ENCODE results near the gene NKRF. TPM values are rescaled to one million over a fixed set of nuclear protein-coding genes. Genes with fewer than 3 reads are reported as not detected.

NKRF gene
- polyA plus RNA-seq, 3 donors = 1.3 to 4.7 (median 2.4) TPM

- H3K4me3 ChIP-seq (replicated peaks in 1 of 3; ENCODE audit: low read depth in 2 of 3, low read length in 3 of 3) = no peak overlapping the region
- H3K27me3 ChIP-seq (ENCODE audit: control insufficient read depth in 2 of 2, insufficient read depth in 2 of 2, low read length in 2 of 2) = no peaks in the 10 kb centered on the region
- H3K27ac Mint-ChIP-seq = peak overlapping the region in 3 of 7 donors; percentile 7 to 75 (median 23)
- no peak for TF ChIP-seq CTCF (IDR thresholded peaks at IDR 0.05)
- no peak overlapping the region for H3K9ac ChIP-seq (ENCODE audit: insufficient read depth, low read length, poor library complexity, severe bottlenecking)
- no peak overlapping the region for H2AFZ ChIP-seq (ENCODE audit: insufficient read depth, low read depth, low read length, poor library complexity, severe bottlenecking)
- H3K27me3 Mint-ChIP-seq (ENCODE audit: low read depth in 3 of 3) = peaks cover 0 to 5% (median 0%) of the 10 kb centered on the region in 3 donors
- H3K4me3 Mint-ChIP-seq = no peak overlapping the region
- peaks cover 22 to 54% of the 10 kb centered on the region in 2 donors for H3K36me3 ChIP-seq (replicated peaks in 1 of 2; ENCODE audit: control insufficient read depth in 1 of 2, insufficient read depth in 2 of 2, low read length in 2 of 2)
- peaks cover 31% of the 10 kb centered on the region for H3K4me1 Mint-ChIP-seq
- H3K4me1 ChIP-seq (ENCODE audit: control insufficient read depth in 1 of 2, insufficient read depth in 2 of 2, low read length in 2 of 2) = peaks cover 17 to 19% of the 10 kb centered on the region in 2 donors
- H3K4me2 ChIP-seq (replicated peaks; ENCODE audit: extremely low read depth, low read length, poor library complexity, severe bottlenecking) = no peak overlapping the region
- H3K79me2 ChIP-seq (ENCODE audit: insufficient read depth, low read length) = no peaks in the 10 kb centered on the region
- peaks cover 0 to 4% (median 0%) of the 10 kb centered on the region in 7 donors for H3K9me3 Mint-ChIP-seq
- H3K9me3 ChIP-seq (replicated peaks in 1 of 2; ENCODE audit: control insufficient read depth in 1 of 2, insufficient read depth in 1 of 2, low read length in 2 of 2) = no peaks in the 10 kb centered on the region
- H4K20me1 ChIP-seq (ENCODE audit: insufficient read depth, low read length) = no peaks in the 10 kb centered on the region
- 75% methylated on average over 3 of the region's 3 CpGs for WGBS (ENCODE audit: insufficient coverage)
- H3K27ac ChIP-seq (ENCODE audit: low read depth in 1 of 2, low read length in 2 of 2) = no peak overlapping the region
- no peak for DNase-seq
- peaks cover 55 to 65% of the 10 kb centered on the region in 2 donors for H3K36me3 Mint-ChIP-seq
- intact Hi-C loops (cut with micrococcal nuclease) = no loop called here
Measured at GRCh38 chrX:119635179-119635578, 29.0 kb upstream of the NKRF start.

GRCh38 chrX:119625843-119626242 is 19.6 kb upstream of the NKRF start:
- peaks cover 14 to 21% of the 10 kb centered on the region in 2 donors for H3K4me1 ChIP-seq (ENCODE audit: control insufficient read depth in 1 of 2, insufficient read depth in 2 of 2, low read length in 2 of 2)
- H3K36me3 ChIP-seq (replicated peaks in 1 of 2; ENCODE audit: control insufficient read depth in 1 of 2, insufficient read depth in 2 of 2, low read length in 2 of 2) = peaks cover 8 to 26% of the 10 kb centered on the region in 2 donors
- no CpG with 5 or more reads among the region's 2 CpGs for WGBS (ENCODE audit: insufficient coverage)
- no peaks in the 10 kb centered on the region for H3K9me3 Mint-ChIP-seq
- H3K4me2 ChIP-seq (replicated peaks; ENCODE audit: extremely low read depth, low read length, poor library complexity, severe bottlenecking) = no peak overlapping the region
- peak overlapping the region in 6 of 7 donors; percentile 12 to 77 (median 52) for H3K27ac Mint-ChIP-seq
- H3K9me3 ChIP-seq (replicated peaks in 1 of 2; ENCODE audit: control insufficient read depth in 1 of 2, insufficient read depth in 1 of 2, low read length in 2 of 2) = no peaks in the 10 kb centered on the region
- H4K20me1 ChIP-seq (ENCODE audit: insufficient read depth, low read length) = no peaks in the 10 kb centered on the region
- no peak overlapping the region for H2AFZ ChIP-seq (ENCODE audit: insufficient read depth, low read depth, low read length, poor library complexity, severe bottlenecking)
- H3K4me1 Mint-ChIP-seq = peaks cover 17% of the 10 kb centered on the region
- intact Hi-C loops (cut with micrococcal nuclease) = no loop called here
- H3K27me3 ChIP-seq (ENCODE audit: control insufficient read depth in 2 of 2, insufficient read depth in 2 of 2, low read length in 2 of 2) = no peaks in the 10 kb centered on the region
- H3K27ac ChIP-seq (ENCODE audit: low read depth in 1 of 2, low read length in 2 of 2) = peak overlapping the region in 1 of 2 donors; percentile 34
- peaks cover 0 to 7% (median 0%) of the 10 kb centered on the region in 3 donors for H3K27me3 Mint-ChIP-seq (ENCODE audit: low read depth in 3 of 3)
- peaks cover 19 to 41% of the 10 kb centered on the region in 2 donors for H3K36me3 Mint-ChIP-seq
- no peak overlapping the region for H3K9ac ChIP-seq (ENCODE audit: insufficient read depth, low read length, poor library complexity, severe bottlenecking)
- H3K4me3 ChIP-seq (replicated peaks in 1 of 3; ENCODE audit: low read depth in 2 of 3, low read length in 3 of 3) = no peak overlapping the region
- H3K4me3 Mint-ChIP-seq = no peak overlapping the region
- H3K79me2 ChIP-seq (ENCODE audit: insufficient read depth, low read length) = no peaks in the 10 kb centered on the region
- no peak for DNase-seq
- TF ChIP-seq CTCF (IDR thresholded peaks at IDR 0.05) = no peak

Data from CD14-positive monocyte (primary cell).